ENCODE data around the gene AURKAIP1.

Gene AURKAIP1

GRCh38 chr1:1397839-1398523 is 23.0 kb upstream of the AURKAIP1 start:
- H3K4me3 ChIP-seq (ENCODE audit: low read depth in 1 of 2, low read length in 1 of 2): peak overlapping the region; percentile 79 to 80
- H3K27me3 ChIP-seq: no peaks in the 10 kb centered on the region
- peak overlapping the region; percentile 89 for H3K27ac ChIP-seq
- H3K36me3 ChIP-seq: peaks cover 70% of the 10 kb centered on the region
- H3K9me3 ChIP-seq: no peaks in the 10 kb centered on the region
- TF ChIP-seq CTCF (IDR thresholded peaks at IDR 0.05): no peak
- peaks cover 28 to 30% of the 10 kb centered on the region in 2 experiments for H3K4me1 ChIP-seq (ENCODE audit: control insufficient read depth in 1 of 2, insufficient read depth in 1 of 2, low read depth in 1 of 2, low read length in 1 of 2)

DNA sequence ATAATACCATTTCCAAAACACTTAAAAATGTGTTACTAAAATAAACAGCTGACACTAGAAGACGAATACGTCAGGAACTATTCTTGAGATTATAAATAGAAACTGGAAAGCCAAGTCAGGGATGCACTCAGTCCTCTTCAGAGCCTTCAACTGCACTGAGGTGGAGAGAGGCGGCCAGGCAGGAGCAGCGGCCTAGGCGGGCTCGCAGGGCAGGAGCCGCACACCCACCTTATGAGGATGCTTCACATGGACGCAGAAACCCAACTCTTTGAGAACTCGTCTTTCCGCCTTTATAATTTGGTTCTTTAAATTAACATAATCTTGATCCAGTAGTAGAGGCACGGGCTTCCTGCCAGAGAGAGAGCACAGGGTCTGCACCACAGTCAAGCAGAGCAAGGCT is 20.2 kb upstream of the AURKAIP1 start:
- no peak overlapping the region for H3K27ac ChIP-seq
- no peaks in the 10 kb centered on the region for H3K27me3 ChIP-seq
- peaks cover 19 to 21% of the 10 kb centered on the region in 2 experiments for H3K4me1 ChIP-seq (ENCODE audit: control insufficient read depth in 1 of 2, insufficient read depth in 1 of 2, low read depth in 1 of 2, low read length in 1 of 2)
- no peak for TF ChIP-seq CTCF (IDR thresholded peaks at IDR 0.05)
- no peak overlapping the region for H3K4me3 ChIP-seq (ENCODE audit: low read depth in 1 of 2, low read length in 1 of 2)
- H3K36me3 ChIP-seq: peaks cover 73% of the 10 kb centered on the region
- no peaks in the 10 kb centered on the region for H3K9me3 ChIP-seq

GRCh38 chr1:1394116-1394515 is 19.1 kb upstream of the AURKAIP1 start:
- Histone ChIP-seq H3K27me3 (no peaks in the 10 kb centered on the region), H3K27ac (no peak overlapping the region), H3K4me3 (ENCODE audit: low read depth in 1 of 2, low read length in 1 of 2) (no peak overlapping the region), H3K9me3 (no peaks in the 10 kb centered on the region), H3K36me3 (peaks cover 83% of the 10 kb centered on the region), H3K4me1 (ENCODE audit: control insufficient read depth in 1 of 2, insufficient read depth in 1 of 2, low read depth in 1 of 2, low read length in 1 of 2) (peaks cover 11 to 12% of the 10 kb centered on the region in 2 experiments)
- no peak for TF ChIP-seq CTCF (IDR thresholded peaks at IDR 0.05)

GRCh38 chr1:1393428-1393827 is 18.4 kb upstream of the AURKAIP1 start:
- Histone ChIP-seq H3K27me3 (no peaks in the 10 kb centered on the region), H3K27ac (no peak overlapping the region), H3K9me3 (no peaks in the 10 kb centered on the region), H3K4me1 (ENCODE audit: control insufficient read depth in 1 of 2, insufficient read depth in 1 of 2, low read depth in 1 of 2, low read length in 1 of 2) (peaks cover 7 to 9% of the 10 kb centered on the region in 2 experiments), H3K36me3 (peaks cover 90% of the 10 kb centered on the region), H3K4me3 (ENCODE audit: low read depth in 1 of 2, low read length in 1 of 2) (no peak overlapping the region)
- no peak for TF ChIP-seq CTCF (IDR thresholded peaks at IDR 0.05)

DNA sequence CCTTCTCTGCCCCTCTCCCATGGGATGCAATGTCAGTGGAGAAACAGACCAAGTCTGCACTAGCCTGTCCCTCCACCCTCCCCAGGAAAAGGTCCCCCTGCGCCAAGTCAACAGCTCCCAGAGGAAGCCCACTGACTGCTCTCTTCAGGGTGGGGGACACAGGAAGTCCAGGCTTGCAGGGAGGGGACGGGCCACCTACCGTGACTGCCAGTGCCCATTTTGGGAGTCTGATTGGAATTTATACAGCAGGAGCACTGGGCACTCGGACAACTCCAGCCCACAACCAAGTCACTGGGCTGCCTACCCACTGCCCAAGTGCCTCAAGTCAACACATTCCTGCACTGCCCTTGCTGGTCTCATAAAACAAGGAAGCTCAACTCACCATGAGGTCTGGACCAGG is 18.0 kb upstream of the AURKAIP1 start:
- no peaks in the 10 kb centered on the region for H3K27me3 ChIP-seq
- no peak for TF ChIP-seq CTCF (IDR thresholded peaks at IDR 0.05)
- H3K4me3 ChIP-seq (ENCODE audit: low read depth in 1 of 2, low read length in 1 of 2): no peak overlapping the region
- H3K27ac ChIP-seq: no peak overlapping the region
- no peaks in the 10 kb centered on the region for H3K9me3 ChIP-seq
- peaks cover 2 to 5% of the 10 kb centered on the region in 2 experiments for H3K4me1 ChIP-seq (ENCODE audit: control insufficient read depth in 1 of 2, insufficient read depth in 1 of 2, low read depth in 1 of 2, low read length in 1 of 2)
- H3K36me3 ChIP-seq: peaks cover 93% of the 10 kb centered on the region
